GM19025 (cell line): ENCODE measurements around the gene C4orf50.
"Not testable (repeated sequence)": the region's sequence is repeated elsewhere in the genome, so short reads cannot be mapped to it uniquely, and the experiment has no call there.

Source experiments
- ATAC-seq: cut with Tn5 transposase; IDR thresholded peaks from one replicate; pipeline ENCODE4 v1.9.1; 2021; ENCODE audit warnings: mild to moderate bottlenecking, low read depth, moderate library complexity; ENCODE audit not compliant: unreplicated experiment

Gene C4orf50

GRCh38 chr4:6019316-6020263 is 1.4 kb upstream of the C4orf50 start:
- ATAC-seq: no peak

- no peak for ATAC-seq
Observed at GRCh38 chr4:6017800-6018199, 431 bp downstream of the C4orf50 start.

GRCh38 chr4:6017030-6017429 is 1.2 kb downstream of the C4orf50 start:
- ATAC-seq: no peak

- ATAC-seq: no peak
Observed at GRCh38 chr4:6013564-6013963, 4.7 kb downstream of the C4orf50 start.

- no peak for ATAC-seq
Observed at GRCh38 chr4:6012200-6012599, 6.0 kb downstream of the C4orf50 start.

- ATAC-seq: no peak
Observed at GRCh38 chr4:6011686-6012085, 6.5 kb downstream of the C4orf50 start.

- ATAC-seq: no peak
Observed at GRCh38 chr4:6011271-6011671, 7.0 kb downstream of the C4orf50 start.

GRCh38 chr4:6010789-6011188 is 7.4 kb downstream of the C4orf50 start:
- no peak for ATAC-seq

GRCh38 chr4:6009452-6009851 is 8.8 kb downstream of the C4orf50 start:
- no peak for ATAC-seq

GRCh38 chr4:6008766-6009385 is 9.4 kb downstream of the C4orf50 start:
- no peak for ATAC-seq

GRCh38 chr4:6008092-6008551 is 10.1 kb downstream of the C4orf50 start:
- no peak for ATAC-seq

GRCh38 chr4:6005175-6005574 is 13.1 kb downstream of the C4orf50 start:
- ATAC-seq: no peak

- ATAC-seq: not testable (repeated sequence)
Observed at GRCh38 chr4:6003485-6003884, 14.7 kb downstream of the C4orf50 start.

GRCh38 chr4:6002926-6003325 is 15.3 kb downstream of the C4orf50 start:
- no peak for ATAC-seq

GRCh38 chr4:6002492-6002833 is 15.8 kb downstream of the C4orf50 start:
- no peak for ATAC-seq

GRCh38 chr4:6001680-6002491 is 16.3 kb downstream of the C4orf50 start:
- no peak for ATAC-seq

- no peak for ATAC-seq
Observed at GRCh38 chr4:5999830-6000365, 18.3 kb downstream of the C4orf50 start.

GRCh38 chr4:5999356-5999755 is 18.9 kb downstream of the C4orf50 start:
- no peak for ATAC-seq

GRCh38 chr4:5998333-5998936 is 19.8 kb downstream of the C4orf50 start:
- peak; percentile 55 for ATAC-seq

- no peak for ATAC-seq
Observed at GRCh38 chr4:5996641-5997040, 21.6 kb downstream of the C4orf50 start.
